HG03469 (cell line): ENCODE measurements around the gene HDAC8.
"Not testable (repeated sequence)": the region's sequence is repeated elsewhere in the genome, so short reads cannot be mapped to it uniquely, and the experiment has no call there.

Experiments used
- ATAC-seq: cut with Tn5 transposase; IDR thresholded peaks from one replicate; pipeline ENCODE4 v1.9.1; 2021; ENCODE audit warnings: mild to moderate bottlenecking, moderate library complexity, moderate number of reproducible peaks; ENCODE audit not compliant: unreplicated experiment

Gene HDAC8

DNA sequence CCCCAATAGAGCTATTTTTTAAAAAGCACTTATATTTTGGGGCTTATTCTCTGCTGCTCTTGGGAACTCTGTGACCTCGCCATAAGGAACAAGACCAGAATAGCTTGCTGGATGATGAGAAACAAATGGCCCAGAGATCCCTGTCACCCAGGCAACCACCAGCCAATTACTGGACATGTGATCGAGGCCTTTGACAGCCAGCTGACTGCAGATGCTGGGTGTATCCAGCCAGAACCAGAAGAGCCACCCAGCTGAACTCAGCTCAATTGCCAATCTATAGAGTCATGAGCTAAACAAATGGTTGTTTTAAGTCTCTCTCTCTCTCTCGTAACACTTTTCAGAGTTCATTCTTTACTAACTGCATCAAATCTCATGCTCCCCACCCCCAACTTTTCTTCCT is 242.5 kb downstream of the HDAC8 start:
- no peak for ATAC-seq

DNA sequence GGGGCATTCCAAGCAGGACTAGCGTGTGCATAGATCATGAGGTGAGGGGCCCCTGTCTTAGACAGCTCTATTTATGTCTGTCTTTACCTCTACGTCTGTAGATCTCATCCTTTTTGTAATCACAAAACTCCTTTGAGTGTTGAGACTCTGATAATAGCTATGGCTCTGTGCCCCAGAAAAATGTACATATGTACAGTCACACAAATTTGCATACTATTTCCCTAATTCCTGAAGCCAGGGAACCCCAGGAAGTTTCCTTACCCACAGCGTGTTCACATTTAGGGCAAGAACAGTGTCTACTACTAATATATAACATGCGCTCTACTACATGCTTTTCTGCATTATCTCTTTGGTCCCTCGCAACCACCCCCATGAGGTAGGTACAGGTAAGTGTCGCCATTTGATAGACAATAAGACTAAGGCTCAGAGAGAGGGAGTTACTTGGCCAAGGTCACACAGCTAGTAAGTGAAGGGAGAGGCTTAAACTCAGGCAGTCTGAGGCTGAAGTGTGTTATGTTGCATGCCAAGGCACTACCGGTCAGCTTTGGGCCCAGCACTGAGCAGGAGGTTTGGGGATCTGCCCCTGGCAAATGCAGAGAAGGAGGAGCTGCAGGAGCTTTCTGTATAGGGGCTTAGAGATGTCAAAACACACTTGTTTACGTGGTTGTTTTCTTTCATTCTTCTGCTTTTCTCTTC is 245.9 kb downstream of the HDAC8 start:
- no peak for ATAC-seq

DNA sequence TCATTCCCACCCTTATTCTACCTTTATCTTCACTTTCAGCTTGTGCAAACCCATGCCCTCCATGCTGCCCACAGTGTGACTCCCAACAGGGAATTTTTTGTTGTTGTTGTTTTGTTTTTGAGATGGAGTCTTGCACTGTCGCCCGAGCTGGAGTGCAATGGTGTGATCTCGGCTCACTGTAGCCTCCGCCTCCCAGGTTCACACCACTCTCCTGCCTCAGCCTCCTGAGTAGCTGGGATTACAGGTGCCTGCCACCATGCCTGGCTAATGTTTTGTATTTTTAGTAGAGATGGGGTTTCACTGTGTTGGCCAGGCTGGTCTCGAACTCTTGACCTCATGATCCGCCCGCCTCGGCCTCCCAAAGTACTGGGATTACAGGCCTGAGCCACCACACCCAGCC is 253.0 kb downstream of the HDAC8 start:
- ATAC-seq: not testable (repeated sequence)

DNA sequence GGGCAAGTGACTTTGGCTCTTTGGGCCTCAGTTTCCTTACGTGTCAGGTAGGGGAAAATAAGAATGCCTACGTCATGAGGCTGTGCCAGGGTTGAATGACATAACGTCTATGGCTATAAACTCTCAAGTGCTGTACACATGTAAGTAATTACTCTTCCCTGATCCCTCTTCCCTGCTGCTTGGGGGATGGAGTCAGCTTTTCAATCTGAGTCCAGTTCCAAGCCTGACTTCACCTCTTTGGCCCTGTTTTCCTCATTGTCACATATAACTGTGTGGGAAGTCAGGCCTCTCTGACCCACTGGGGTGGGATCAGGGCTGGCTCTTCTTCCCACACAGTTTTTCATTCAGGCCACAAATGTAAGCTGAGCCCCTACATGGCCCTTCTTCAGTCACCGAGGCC is 255.5 kb downstream of the HDAC8 start:
- ATAC-seq: no peak

DNA sequence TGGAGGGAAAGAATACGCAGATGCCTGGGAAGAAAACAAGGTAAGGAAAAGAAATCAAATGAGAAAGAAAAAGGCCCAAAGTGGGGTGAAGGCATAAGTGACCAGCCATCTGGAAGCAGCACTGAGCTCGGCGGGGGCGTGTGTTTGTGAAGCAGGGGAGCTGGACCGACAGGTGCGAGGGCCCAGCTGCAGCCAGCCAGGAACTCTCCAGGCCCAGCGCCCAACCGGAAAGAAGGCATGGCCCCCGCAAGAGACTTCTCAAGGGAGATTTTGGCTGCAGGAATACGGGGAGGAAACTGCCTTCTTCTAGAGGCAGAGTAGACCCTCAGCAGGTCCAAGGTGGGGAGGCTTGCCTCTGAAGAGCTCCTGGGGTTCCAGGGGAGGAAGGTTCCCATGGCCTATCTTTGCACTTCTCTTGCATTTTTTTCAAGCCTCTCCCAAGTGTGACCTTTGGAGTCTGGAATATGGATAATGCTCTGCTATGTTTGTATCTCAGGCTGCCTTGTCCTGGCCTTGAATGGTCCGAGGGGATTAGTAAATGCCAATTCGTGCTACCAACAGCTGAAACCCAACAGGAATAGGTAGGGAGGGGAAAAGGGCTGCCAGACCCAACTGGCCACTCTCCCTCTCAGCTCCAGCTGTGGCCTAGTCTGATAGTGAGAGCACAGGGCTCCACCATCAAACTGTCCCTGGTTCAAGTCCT is 256.1 kb downstream of the HDAC8 start:
- no peak for ATAC-seq

DNA sequence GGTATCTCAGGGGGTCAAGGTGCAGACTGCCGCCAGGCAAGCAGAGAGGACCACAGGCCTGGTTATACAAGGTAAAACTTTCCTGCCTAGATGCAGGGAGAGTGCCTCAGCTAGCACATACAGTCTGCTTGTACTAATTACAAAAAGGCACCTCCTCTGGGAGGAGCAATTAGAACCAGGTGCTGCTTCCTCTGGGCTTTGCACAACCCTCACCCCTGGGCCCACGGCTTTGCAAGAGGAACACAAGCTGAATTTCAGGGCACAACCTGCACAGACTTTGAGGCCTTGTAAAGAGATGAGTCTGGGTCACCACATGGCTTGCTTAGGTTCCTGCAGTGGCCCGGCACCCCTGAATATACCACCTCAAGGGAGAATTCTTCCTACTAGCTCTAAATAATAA is 257.8 kb downstream of the HDAC8 start:
- no peak for ATAC-seq

DNA sequence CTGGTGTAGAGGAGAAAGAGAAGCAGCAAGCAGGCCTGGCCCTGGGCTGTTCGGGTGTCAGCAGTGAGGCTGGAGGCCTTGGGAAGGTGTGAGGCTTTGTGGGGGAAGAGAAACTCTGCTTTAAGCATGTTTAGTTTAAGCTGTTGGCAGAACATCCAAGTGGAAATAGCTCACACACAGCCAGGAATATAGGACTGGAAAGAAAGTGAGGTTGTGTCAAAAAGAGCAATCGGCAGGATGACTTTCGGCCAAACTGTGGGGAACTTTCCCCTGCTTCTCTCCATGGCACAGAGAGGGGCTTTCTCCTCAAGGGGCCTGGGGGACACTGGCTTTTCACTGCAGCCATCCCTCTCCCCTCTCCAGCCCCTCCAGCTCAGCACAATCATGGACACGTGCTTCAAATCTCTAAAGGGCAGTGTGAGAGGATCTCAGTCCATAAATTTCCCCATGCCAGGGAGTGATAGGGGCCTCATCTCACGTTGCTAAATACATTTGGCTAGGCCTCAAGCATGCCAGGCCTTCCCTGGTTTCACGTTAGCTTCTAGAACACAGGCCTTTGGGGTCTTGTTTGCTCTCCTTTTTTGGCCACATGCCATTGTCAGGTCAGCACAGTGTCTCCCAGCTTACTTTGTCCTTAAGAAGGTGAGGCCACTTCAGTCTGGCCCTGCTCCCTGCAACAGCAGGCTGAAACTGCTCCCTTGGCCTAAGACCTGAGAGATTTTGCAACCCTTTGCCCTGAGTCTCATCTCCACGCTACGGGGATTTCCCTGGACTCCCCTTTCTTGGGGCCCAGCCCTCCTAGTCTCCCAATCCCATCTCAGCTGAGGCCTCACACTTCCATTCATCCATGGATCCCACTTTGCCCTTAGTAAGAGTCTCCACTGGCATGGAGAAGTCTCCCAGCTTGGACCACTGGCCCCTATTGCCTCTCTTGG is 258.7 kb downstream of the HDAC8 start:
- no peak for ATAC-seq

DNA sequence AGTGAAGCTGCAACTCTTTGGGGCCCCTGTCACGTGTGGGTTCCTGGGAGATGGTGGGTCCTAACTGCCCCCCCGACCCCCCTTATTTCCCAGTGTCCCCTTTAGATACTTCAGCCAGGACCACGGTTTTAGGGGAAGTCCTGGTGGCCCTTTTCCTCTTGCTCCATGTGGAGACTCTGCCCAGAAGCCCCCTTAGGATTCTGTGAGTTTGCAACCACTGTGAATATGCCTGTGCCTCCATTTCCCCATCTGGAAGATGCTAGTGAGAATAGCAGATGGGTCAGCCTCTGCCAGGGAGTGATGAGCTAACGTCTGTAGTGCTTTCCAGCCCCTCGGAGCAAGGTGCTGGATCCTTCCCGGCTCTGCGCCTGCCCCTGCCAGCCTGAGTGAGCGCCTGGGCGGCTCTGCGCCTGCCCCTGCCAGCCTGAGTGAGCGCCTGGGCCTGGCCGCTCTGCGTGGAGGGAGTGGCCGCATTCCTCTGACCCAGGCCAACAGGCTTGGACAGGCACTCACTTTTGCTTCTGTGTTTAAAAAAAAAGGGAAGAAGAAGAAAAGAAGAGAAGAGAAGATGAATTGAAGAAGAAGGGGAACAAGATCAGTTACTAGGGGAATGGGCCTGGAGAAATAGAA is 260.2 kb downstream of the HDAC8 start:
- ATAC-seq: no peak

DNA sequence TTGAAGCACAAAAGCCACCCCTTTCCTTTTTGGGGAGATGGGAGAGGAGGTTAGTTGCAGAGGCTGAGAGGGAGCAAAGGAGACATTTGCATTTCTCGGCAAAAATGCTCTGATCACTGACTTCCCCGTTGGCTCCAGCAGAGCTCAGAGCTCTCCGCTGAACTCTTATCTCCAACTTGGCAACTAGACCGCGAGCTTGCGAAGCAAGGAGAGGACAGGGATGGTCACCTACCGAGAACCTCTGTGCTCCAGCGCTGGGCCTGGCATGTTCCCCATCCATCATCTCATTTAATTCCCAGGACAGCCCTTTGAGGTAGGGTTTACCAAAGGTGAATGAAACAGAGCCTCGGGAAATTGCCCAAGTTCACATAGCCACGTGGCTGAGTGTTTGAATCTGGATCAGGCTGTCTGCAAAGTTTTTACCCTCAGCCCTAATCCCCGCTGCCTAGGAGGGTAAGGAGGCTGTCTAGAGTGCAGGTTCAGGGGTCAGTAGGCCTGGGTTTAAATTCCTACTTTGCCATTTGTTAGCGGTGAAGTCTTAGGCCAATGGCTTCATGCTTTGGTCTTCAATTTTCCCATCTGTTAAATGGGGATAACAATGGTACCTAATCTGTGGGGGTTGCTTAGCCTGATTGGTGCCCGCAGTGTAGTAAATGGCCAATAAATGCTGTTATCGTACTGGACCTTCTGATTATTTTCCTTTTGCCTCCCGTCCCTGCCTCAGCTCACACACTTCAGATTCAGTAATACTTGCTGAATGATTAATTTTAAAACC is 263.2 kb downstream of the HDAC8 start:
- no peak for ATAC-seq

DNA sequence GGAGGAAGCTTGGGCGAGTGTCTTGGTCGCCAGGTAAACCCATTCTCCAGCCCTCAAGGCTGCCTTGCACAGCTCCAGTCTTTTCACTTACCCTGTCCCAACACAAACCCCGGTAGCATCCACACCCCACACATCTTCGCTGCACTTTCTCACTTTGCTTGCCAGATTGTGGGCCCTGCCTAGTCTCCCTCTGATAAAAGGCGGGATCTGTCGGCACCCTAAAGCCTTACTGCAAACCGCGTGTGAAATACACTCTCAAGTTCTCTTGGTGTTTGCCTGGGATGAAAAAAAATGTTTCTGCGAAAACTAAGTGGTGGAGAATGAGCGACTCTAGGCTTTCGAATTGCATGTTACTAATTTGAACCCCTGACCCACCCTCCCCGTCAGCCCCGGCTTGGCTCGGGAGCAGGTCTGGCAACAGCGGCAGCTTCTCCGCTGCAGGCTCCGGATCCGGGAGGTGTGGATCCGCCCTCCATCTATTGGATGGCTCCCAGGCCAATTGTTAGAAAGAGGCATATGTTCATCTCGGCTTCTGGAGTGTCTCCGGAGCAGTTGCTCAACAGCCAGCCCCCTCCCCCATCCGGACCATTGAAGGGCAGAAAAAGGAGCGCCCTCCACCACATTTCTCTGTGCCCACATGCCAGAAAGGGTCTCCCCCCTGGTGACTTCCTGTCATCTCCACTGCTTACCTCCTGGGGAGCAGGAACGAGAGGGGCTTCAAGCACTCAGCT is 263.9 kb downstream of the HDAC8 start:
- no peak for ATAC-seq

DNA sequence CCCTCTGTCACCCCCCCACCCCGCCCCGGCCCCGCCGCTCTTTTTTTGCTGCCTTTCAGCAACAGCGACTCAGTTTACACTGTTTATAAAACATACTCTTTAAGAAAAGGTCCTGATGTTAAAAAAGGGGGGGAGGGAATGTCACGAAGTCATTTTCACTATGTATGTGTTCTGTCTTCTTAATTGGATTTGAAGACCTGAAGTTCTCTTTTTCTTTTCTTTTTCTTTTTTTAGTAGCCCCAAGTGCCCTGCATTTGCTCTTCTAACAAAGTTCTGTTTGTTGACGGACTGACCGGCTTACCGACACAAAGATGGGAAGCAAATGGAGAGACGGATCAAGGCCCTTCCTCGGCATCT is 264.5 kb downstream of the HDAC8 start:
- no peak for ATAC-seq

DNA sequence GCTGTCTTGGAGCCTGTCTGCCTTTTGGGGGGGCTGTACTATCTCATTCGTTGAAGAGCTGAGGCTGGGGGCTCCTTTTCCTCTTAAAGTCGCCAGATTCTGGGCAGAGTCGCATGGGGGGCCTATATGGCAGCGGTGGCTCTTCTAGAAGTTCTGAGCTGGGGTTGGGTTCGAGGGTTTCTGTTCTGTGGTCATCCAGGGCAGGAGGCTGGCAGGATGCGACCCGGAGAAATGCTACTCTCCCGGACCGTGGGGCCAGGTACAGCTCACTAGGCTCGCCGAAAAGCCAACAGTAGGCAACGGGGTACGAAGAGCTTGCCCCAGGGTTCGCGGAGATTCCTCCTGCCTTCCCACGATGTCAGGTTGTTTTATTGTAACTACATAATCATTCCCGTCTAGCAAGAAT is 265.0 kb downstream of the HDAC8 start:
- ATAC-seq: no peak

DNA sequence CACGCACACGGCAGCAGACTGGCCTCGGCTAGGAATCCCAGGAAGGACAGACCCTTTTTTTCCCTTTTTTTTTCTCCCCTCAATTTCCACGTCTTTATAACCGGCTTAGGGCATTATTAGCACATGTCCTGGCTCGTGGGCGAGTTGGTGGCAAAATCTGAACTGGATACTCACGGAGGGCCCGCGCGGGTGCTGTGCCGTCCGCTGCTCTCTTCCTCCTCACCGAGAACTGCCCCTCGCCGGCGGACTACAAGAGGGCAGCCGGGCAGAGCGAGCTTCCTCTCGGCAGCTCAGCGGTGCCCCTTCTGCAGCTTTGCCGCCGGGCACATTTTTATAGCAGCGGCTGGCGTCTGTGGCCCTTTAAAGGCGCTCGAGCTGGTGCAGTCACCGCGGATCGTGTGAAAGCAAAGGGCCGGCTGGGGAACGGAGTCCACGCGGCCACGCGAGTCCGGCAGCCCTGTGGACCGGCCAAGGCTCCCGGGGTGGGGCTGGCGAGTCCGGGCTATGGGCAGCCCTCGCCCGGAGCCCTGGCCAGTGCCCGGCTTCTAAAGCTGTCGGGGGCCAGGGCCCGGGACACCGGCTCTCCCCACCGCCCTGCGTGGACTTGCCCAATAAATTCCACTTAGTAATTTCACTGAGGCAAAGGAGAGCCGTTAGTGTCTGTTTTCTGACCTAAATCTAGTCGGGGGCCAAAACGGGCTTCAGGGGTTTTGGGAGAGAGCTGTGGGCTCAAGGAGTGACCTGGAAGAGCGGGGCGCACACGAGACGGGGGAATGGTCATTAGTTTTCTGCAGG is 265.6 kb downstream of the HDAC8 start:
- no peak for ATAC-seq

DNA sequence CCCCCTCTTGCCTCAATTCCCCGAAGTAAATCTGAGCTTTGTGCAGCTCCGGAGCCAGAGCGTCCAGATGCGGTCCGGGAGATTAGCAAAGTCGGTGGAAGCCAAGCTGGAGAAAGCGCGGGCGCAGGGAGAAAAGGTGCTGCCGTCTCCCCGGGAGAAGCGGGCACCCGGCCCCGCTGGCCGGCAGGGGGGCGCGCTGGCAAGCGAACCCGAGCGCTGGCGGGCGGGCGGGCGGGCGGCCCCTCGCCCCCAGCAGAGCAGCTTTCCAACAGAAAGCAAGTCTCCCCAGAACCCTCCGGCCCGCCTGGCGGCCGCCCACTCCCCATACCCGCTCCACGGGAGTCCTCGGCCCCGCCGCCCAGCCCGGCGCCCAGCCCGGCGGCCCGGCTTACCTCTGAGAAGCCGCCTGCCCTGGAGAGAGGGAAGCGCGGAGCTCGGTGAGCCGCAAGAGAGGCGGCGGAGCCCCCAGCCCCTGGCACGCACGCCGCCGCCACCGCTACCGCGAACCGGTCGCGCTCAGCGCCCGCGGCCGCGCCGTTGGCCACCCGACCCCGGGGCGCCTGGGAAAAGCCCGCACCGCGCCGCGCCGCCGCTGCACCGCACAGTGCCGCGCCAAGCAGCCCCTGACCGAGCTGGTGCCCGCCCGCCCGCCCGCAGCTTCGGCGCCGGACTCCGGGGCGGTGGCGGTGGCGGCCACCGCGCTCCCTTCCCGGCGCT is 266.4 kb downstream of the HDAC8 start:
- ATAC-seq: no peak

DNA sequence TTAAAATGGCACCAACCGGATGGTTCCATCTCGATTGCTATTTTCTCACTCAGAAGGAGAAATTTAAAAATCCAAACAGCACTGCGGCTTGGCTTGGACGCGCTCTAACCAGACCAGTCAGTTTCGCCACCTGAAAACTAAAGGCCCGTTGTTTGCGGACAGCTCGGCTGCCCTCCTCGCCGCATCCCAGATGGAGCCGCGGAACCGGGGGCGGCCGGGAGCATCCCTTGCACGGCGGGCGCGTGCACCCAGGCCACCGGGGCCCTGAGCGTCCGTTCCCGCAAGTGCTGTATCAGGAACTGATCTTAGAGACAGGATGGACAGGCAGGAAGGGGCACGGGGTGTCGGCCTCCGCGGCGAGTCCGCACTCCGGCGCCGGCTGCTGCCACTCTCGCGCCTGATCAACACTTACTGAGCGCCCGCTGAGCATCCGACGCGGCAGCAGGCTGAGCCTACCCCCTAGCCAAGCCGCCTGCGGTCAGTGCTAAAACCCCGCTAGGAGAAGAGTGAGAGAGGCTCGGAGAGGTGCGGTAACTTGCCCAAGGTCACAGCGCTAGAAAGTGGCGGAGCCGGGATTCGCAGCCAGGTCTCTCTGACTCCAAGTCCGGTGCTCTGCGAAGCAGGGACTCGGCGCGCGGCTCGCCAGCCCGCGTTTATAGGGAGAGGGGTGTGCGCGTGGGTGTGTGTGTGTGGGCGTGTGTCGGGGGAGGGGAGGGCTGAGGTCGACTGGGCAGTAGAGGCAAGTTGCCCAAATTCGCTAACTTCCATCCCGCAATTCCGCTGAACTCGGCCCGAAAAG is 267.2 kb downstream of the HDAC8 start, which contains the start of gene CITED1:
Gene CITED1 (minus strand): TSS at position 629 of the 799 bp plus-strand sequence. CDS start 3,045 bp downstream, outside the sequence.
- no peak for ATAC-seq

DNA sequence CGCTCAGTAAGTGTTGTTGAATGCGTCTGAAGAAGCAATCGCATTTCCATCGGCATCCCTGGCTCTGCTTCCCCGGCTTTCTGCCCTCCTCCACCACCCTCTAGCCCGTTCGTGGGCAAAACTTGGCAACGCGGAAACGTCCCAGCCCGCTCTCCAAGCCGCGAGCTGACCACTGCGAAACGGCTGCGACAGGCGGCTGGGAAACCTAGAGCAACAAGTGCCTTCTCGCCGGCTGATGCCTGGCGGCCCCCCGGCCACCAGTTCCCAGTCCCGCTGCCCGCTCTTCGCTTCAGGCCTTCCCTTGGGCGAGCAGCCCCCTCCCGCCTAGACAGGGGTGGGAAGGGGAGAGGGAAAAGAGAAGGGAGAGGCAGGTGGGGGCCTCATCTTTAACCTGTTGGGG is 267.8 kb downstream of the HDAC8 start:
- no peak for ATAC-seq

DNA sequence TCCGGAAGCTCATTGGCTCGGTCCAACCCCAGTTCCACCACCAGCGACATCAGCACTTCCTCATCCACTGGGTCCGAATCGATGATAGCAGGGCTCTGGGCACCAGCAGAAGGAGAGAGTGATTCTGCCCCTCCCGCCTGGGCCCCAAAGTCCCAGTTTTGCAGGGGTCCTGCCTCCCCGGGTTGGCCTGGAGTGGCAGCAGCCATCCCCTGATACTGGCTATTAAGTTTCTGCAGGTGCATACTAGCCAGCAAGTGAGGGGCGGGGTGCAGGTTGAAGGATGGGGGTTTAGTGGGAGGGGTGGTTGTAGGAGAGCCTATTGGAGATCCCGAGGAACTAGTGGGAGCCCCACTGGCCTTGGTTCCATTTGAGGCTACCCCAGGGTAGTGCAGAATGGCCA is 270.9 kb downstream of the HDAC8 start:
- ATAC-seq: no peak
